AG04450 (cell line): ENCODE measurements around the gene RICTOR. TPM values are rescaled to one million over a fixed set of nuclear protein-coding genes. Genes with fewer than 3 reads are reported as not detected.
"Not testable (repeated sequence)": the region's sequence is repeated elsewhere in the genome, so short reads cannot be mapped to it uniquely, and the experiment has no call there.

ENCODE experiments used
- CTCF ChIA-PET: fragments of 300-600, 350-600 bp; formaldehyde crosslinking; extraction: SDS; loops from one replicate; lab custom pipeline; 2022; ENCODE audit warnings: antibody characterized with exemption, inconsistent platforms; lab: Charles Lee
- POLR2A ChIA-PET: fragments of 350-600 bp; formaldehyde crosslinking; extraction: SDS; loops from one replicate; lab custom pipeline; 2021; ENCODE audit warnings: antibody characterized with exemption, inconsistent platforms; lab: Yijun Ruan, JAX
- DNase-seq: peaks from one replicate; pipeline ENCODE4 v3.0.0-alpha.2; 2011; ENCODE audit warnings: low read depth, low spot score
- H3K27ac ChIP-seq: one replicate; pipeline ENCODE4 v1.5.1; 2012; ENCODE audit warnings: low read depth, low read length, control low read depth
- H3K27me3 ChIP-seq: one replicate; pipeline ENCODE4 v1.6.0; 2012; ENCODE audit warnings: low read length; ENCODE audit not compliant: control insufficient read depth, insufficient read depth
- H3K4me3 ChIP-seq: 2 replicates; pipeline ENCODE4 v1.5.1; 2011; ENCODE audit warnings: mild to moderate bottlenecking, low read depth, low read length, control low read depth
- H3K9me3 ChIP-seq: 2 replicates; pipeline ENCODE4 v1.5.1; 2012; ENCODE audit warnings: low read length; ENCODE audit not compliant: control insufficient read depth, insufficient read depth
- polyA plus RNA-seq: library from polyadenylated mRNA; depleted of rRNA; stranded (reverse); fragments of >200 nt; gene quantifications from 2 replicates; pipeline ENCODE4 v1.2.3, GENCODE V29; 2011
- TF ChIP-seq, protein P1 (sequence below): IDR thresholded peaks from 2 replicates; pipeline ENCODE4 v1.5.1; 2011; ENCODE audit warnings: low read depth, low read length, control low read depth, inconsistent platforms

The RICTOR gene
- polyA plus RNA-seq, 1 experiment, result 15.6 TPM

DNA sequence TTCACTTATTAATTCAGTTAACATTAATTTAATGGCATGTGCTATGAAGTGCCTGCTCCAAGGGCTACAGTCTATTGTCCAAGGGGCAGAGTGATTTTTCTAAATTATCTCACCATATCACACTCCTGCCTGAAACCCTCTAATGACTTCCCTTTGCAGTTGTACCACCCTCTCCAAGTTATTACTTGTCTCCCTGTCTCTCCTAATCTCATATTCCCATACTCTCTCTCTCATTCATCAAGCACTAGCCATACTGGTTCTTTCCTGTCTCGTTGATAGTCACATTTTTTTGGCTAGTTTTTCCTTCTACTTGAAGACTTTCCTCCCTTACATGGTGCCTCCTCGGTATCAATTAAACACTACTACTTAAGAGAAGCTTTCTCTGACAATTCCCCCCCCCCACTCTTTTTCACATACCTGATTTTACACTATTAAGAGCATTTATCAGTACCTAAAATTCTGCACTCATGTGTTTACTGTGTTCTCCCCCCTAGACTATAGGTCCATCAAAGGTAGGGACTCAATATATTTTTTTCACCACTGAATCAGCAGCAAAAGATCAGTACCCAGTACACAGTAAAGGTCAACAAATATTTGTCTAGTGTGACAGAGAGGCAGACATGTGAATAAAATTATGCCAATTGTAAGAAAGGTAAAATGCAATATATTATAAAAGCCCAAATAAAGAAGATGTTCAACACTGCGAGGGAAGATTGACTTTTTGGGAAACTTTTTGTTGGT is 19.0 kb downstream of the RICTOR start:
- Histone ChIP-seq H3K27me3 (no peaks in the 10 kb centered on the region), H3K4me3 (no peak overlapping the region), H3K9me3 (no peaks in the 10 kb centered on the region), H3K27ac (no peak overlapping the region)
- ChIA-PET POLR2A (no interaction called here), CTCF (no interaction called here)
- no peak for DNase-seq
- TF ChIP-seq, protein P1, sequence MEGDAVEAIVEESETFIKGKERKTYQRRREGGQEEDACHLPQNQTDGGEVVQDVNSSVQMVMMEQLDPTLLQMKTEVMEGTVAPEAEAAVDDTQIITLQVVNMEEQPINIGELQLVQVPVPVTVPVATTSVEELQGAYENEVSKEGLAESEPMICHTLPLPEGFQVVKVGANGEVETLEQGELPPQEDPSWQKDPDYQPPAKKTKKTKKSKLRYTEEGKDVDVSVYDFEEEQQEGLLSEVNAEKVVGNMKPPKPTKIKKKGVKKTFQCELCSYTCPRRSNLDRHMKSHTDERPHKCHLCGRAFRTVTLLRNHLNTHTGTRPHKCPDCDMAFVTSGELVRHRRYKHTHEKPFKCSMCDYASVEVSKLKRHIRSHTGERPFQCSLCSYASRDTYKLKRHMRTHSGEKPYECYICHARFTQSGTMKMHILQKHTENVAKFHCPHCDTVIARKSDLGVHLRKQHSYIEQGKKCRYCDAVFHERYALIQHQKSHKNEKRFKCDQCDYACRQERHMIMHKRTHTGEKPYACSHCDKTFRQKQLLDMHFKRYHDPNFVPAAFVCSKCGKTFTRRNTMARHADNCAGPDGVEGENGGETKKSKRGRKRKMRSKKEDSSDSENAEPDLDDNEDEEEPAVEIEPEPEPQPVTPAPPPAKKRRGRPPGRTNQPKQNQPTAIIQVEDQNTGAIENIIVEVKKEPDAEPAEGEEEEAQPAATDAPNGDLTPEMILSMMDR, result no peak

DNA sequence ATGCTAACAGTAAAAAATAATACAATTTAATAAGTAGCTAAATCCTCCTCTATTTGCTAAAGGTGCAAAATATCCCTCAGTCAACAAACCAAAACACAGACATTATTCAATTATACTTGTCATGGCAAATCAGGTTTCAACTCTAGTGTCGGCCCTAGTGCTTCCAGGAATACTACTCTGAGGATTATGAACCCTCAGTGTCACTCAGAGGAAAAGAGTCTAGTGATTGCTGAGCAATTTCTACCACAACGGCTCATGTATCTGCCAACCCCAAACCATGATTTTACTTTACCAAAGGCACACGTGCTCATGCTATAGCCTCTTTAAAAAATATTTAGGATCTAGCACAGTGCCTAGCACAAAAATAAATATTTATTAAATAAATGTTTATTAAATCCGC is 21.0 kb downstream of the RICTOR start:
- DNase-seq, result no peak
- Histone ChIP-seq H3K27ac (no peak overlapping the region), H3K27me3 (no peaks in the 10 kb centered on the region), H3K4me3 (no peak overlapping the region), H3K9me3 (no peaks in the 10 kb centered on the region)
- ChIA-PET POLR2A (no interaction called here), CTCF (no interaction called here)
- TF ChIP-seq, protein P1, result no peak

DNA sequence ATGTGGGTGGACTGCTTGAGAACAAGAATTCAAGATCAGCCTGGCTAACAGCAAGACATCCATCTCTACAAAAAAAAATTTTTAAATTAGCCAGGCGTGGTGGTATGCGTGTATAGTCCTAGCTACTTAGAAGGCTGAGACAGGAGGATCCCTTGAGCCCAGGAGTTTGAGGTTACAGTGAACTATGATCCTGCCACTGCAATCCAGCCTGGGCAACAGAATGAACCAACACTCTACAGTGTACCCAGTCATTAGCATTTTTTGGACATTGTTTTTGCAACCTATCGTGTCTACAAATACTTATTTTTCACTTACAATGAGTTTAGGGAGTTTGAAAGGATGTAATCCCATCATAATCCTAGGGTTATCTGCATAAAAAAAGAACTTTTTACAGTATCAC is 22.1 kb downstream of the RICTOR start:
- CTCF ChIA-PET, result no interaction called here

DNA sequence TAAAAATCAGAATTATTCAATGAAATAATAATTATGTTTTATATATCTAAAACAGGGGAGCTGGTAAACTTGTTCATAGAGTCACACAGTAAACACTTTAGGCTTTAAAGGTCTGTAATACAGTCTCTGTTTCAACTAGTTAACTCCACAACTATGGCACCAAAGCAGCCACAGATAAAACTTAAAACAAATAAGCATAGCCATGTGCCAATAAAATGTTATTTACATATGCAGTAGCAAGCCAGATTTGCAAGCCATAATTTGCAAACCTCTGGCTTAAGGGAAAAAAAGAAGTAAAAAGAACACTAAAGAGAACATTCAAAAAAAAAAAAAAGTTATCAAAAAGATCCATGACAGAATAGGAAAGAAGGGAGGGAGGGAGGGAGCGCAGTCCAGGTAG is 24.9 kb downstream of the RICTOR start:
- H3K4me3 ChIP-seq, result no peak overlapping the region
- H3K27ac ChIP-seq, result no peak overlapping the region
- no peak for DNase-seq
- TF ChIP-seq, protein P1, result no peak
- no peaks in the 10 kb centered on the region for H3K27me3 ChIP-seq
- POLR2A ChIA-PET, result no interaction called here
- CTCF ChIA-PET, result interaction anchor here (1.0 kb wide), 1 partner anchor 31 kb away, joined by 4 read pairs; no protein-coding TSS in a partner anchor
- H3K9me3 ChIP-seq, result peaks cover 3% of the 10 kb centered on the region; the same call in 1 of the 2 replicates

More for the DNA sequence above, 22.1 kb downstream of the RICTOR start:
- no peak for DNase-seq
- no peaks in the 10 kb centered on the region for H3K27me3 ChIP-seq
- no peak overlapping the region for H3K4me3 ChIP-seq
- no peak overlapping the region for H3K27ac ChIP-seq
- peaks cover 2% of the 10 kb centered on the region; the same call in 1 of the 2 replicates for H3K9me3 ChIP-seq
- TF ChIP-seq, protein P1, result no peak
- POLR2A ChIA-PET, result no interaction called here

DNA sequence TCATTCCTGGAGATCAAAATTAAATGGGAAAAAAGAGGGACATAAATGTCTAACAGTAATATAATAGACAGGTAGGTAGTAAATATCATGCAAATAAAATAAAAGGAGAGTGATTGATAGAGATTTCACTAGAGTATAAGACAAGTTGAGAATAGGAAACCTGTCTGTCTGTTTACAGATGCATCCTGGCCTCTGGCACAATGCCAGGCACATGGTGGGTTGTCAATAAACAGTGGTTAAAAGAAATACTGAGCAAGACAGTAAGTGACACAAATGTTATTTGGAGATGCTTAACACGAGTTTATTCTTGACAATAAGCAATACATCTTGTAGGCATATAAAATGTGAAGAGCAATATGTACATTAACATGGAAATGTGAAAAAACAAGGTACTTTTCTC is 33.3 kb downstream of the RICTOR start:
- POLR2A ChIA-PET, result no interaction called here
- DNase-seq, result no peak
- Histone ChIP-seq H3K9me3 (no peaks in the 10 kb centered on the region), H3K4me3 (no peak overlapping the region), H3K27ac (no peak overlapping the region), H3K27me3 (no peaks in the 10 kb centered on the region)
- TF ChIP-seq, protein P1, result no peak
- CTCF ChIA-PET, result interaction anchor here (0.9 to 3.2 kb wide), 2 partner anchors 40 to 47 kb away, joined by 3 to 9 read pairs; no protein-coding TSS in a partner anchor

DNA sequence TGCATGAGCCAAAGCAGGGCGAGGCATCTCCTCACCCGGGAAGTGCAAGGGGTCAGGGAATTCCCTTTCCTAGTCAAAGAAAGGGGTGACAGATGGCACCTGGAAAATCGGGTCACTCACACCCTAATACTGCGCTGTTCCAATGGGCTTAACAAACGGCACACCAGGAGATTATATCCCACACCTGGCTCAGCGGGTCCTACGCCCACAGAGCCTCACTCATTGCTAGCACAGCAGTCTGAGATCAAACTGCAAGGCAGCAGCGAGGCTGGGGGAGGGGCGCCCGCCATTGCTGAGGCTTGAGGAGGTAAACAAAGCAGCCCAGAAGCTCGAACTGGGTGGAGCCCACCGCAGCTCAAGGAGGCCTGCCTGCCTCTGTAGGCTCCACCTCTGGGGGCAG is 39.7 kb downstream of the RICTOR start:
- H3K4me3 ChIP-seq, DNase-seq, H3K9me3 ChIP-seq, POLR2A ChIA-PET, CTCF ChIA-PET, H3K27me3 ChIP-seq, H3K27ac ChIP-seq: not testable (repeated sequence)
